GM19023 (cell line): ENCODE measurements around the gene CAPNS1.
A peak's percentile ranks its signal among the peaks of the same experiment; 100 is the strongest.
"Not testable (repeated sequence)": the region's sequence is repeated elsewhere in the genome, so short reads cannot be mapped to it uniquely, and the experiment has no call there.

Experiments
- ATAC-seq: cut with Tn5 transposase; IDR thresholded peaks from one replicate; pipeline ENCODE4 v1.9.1; 2021; ENCODE audit warnings: mild to moderate bottlenecking, moderate library complexity; ENCODE audit not compliant: unreplicated experiment

Gene CAPNS1

DNA sequence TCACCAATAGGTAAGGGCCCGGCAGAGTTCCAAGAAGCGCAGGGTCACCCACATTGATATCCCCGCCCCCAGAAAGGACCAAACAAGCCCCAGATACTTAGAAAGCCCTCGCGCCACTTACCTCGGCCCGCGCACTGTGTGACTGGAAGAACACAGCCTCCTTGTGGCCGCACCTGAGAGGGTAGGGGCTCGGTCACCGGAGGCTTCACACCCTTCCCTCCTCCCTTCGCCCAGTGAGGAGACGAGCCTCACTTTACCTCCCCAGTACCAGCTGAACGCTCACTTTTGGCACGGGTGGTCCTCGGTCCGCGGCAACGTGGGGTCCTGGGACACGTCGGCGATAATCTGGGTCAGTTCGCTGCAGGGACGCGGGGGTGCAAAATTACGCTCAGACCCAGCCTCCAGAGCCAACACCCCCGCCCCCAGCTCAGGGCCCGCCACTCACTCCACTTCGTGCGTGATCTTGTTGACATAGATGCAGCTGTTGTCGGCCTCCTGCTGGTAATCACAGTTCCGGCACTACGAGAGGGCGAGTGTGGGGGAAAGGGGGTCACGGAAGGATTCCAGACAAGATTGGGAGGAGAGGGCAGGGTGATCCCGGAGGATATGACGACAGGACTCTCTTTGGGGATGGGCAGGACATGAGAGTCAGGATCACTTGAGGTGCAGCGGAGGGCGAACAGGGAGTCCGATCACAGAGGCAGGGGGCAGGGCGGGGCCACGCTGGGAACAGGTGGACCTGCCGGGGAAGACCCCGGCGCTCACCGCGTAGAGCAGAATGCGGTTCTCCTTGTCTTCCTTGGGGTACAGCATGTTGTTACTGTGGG lies 25.8 kb upstream of the CAPNS1 start:
- no peak for ATAC-seq

DNA sequence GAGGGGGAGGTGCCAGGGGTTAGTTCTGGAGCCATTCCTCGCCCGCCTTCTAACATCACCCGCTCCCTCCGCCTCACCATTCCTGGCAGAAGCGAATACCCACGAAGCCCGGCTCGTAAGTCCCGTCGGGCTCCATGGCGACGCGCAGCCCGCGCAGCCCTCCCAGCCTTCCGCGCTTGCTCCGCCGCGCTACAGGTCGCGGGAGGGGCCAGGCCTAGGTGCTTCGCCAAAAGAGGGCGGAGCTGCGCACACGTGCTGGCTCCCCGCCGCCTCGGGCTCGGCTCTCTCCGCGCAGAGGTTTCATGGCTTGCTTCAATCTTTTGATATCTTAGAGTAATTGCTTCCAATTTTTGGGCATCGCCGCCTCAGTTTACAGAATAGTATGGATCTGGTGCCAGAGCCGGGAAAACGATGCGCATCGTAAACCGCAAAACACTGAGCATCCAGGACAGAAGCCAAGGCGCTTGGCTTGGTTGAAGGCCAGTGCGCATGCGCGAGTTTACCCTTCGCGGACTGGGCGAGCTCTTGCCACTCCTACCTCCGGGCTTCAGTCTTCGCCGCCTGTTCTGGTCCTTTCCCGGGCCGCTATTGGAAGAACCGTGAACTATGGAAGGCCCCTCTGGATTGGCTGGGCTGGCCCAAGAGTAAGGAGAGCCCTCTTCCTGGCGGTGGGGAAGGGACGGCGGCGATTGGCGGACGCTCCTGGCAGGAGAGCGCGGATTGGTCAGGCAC lies 25.0 kb upstream of the CAPNS1 start, which contains the start of gene POLR2I:
POLR2I (minus strand) TSS at position 155 of the 732 bp plus-strand sequence; CDS start at position 136, 19 bp downstream.
- ATAC-seq = peak; percentile 84

DNA sequence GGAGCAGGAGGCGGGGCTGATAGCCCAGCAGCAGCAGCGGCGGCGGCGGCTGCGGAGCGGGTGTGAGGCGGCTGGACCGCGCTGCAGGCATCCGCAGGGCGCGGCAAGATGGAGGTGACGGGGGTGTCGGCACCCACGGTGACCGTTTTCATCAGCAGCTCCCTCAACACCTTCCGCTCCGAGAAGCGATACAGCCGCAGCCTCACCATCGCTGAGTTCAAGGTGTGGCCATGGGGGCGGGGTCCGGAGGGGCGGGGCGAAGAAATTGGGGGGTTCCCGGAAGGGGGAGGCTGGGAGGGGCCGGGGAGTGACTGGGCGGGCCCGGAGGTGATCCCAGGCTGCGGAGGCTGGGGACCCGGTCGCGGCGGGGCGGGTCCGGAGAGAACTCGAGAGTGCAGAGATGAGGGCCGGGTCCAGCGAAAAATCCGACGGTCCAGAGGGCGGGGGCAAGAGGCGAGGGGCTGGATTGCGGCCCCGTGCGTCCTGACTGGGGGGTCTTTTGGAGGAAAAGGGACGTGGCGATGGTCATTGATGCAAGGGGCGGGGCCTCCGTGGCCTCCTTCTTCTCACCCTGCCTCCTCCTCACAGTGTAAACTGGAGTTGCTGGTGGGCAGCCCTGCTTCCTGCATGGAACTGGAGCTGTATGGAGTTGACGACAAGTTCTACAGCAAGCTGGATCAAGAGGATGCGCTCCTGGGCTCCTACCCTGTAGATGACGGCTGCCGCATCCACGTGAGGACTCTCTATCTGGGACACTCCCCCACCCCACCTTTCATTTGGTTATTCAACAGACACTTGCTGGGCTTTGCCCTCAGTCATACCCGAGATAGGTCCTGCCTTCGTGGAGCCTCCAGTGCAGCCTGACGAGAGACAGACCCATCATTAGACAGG lies 24.2 kb upstream of the CAPNS1 start, which contains the start of gene TBCB:
TBCB (plus strand) TSS at position 16 of the 891 bp plus-strand sequence; CDS start at position 109, 93 bp downstream.
- ATAC-seq = peak; percentile 36

DNA sequence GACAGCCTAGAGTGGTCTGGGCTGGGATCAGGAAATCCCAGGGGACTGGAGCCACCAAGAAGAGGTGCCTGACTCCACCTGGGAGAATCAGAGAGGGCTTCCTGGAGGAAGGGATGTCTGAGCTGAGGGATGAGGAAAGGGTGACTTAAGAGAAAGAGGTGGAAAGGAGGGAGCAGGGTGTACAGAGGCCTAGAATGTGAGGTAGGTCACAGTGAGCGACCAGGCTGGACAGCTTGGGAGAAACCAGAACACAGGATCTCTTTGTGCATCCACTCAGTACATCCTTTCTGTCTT lies 23.6 kb upstream of the CAPNS1 start:
- no peak for ATAC-seq

DNA sequence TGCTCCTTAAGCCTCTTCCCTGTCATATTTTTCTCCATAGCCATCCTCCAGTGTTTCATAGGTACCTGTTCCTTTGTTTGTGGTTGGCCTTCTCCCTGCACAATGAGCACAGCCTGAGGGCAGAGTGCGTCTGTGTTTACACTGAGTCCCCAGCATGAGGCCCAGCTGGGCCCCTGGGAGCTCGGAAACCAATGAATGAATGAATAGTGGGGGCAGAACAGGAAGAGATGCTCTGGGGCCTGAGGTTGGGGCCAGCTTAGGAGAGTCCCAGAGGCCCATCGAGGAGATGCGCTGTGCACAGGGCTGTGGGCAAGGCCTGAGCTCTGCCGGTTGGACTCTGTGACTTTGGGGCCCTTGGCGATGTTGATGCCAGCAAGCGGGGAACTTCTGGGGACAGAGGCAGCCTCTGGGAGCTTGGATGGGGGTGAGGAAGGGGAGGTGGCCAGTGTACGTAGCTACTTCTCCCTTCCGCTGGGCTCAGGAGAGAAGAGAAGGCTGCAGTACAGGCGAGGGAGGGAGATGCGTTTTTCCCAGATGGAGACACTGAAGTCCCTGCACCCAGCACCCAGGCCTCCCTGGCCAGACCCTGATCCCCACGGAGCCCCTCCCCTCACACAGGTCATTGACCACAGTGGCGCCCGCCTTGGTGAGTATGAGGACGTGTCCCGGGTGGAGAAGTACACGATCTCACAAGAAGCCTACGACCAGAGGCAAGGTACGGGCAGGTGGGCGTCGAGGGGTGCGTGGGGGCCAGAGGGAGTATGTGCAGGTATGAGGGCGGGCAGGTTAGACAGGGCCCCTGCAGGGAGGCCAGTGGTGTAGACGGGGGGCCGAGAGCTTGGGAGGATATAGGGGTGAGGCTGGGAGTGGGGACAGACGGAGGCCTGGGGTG lies 19.5 kb upstream of the CAPNS1 start:
- ATAC-seq = no peak

DNA sequence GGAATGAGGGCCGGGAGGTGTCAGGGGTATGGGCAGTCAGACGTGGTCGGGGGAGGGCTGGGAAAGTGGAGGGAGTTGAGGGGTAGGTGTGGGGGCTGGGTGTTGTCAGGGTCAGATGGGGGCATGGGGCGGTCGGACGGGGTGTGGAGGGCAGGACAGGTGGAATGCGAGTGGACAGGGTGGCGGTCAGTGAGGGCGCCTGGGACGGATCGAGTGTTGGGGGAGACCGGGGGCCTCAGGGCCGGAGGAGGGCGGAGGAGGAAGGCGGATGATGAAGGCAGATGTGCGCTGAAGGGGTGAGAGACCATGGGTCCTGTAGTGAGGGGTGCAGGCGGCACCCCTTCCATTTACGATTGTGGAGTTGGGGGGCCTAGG lies 18.9 kb upstream of the CAPNS1 start:
- no peak for ATAC-seq

DNA sequence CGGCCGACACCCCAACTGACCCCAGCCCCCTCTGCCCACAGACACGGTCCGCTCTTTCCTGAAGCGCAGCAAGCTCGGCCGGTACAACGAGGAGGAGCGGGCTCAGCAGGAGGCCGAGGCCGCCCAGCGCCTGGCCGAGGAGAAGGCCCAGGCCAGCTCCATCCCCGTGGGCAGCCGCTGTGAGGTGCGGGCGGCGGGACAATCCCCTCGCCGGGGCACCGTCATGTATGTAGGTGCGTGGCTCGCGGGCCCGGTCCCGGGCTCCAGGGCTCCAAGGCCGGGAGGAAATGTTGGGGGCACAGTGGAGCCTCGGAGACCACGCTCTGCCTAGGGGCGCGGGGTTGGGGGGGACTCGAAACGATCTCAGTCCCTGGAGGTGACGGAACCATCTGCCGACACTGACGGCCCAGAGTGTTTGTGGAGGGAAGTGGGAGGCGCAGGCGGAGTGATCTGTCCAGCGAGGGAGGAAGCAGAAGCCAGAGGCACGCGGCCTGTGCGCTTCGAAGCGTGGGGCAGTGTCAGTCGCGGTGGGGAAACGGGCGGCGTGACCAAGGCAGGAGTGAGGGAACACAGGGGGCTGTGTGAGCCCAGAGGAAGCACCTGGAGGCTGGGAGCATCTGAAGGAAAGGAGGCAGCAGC lies 18.3 kb upstream of the CAPNS1 start:
- no peak for ATAC-seq

DNA sequence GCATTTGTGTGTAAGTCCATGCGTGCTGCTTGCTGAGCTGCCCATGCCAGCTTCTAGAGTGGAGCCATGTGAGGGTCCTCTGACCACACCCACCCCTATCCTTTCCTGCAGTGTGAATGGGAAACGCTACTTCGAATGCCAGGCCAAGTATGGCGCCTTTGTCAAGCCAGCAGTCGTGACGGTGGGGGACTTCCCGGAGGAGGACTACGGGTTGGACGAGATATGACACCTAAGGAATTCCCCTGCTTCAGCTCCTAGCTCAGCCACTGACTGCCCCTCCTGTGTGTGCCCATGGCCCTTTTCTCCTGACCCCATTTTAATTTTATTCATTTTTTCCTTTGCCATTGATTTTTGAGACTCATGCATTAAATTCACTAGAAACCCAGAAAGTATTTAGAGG lies 14.3 kb upstream of the CAPNS1 start:
- ATAC-seq = no peak

DNA sequence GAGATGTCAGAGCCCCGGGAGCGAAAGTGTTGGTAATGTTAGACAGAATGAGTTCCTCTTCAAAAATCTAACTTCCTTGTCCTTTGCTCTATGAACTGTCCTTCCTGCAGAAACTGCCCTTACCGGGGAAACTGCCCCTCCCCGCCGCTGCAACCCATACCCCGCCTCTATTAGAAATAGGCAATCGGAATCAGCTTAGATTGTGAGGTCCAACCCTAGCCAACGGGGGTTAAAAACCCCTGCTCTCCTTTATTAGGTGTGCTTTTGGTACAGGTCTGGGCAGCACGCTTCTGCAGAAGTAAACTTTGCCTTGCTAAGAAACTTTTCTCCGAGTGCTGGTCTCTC lies 11.5 kb upstream of the CAPNS1 start:
- no peak for ATAC-seq

DNA sequence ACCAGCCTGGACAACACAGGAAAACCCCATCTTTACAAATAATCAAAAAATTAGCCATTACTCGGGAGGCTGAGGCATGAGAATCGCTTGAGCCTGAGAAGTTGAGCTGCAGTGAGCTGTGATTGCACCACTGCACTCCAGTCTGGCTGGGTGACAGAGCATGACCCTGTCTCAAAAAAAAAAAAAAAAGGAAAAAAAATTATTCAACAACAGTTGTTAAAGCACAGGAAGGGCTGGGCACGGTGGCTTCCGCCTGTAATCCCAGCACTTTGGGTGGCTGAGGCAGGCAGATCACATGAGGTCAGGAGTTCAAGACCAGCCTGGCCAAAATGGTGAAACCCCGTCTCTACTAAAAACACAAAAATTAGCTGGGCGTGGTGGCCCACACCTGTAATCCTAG lies 8.6 kb upstream of the CAPNS1 start:
- ATAC-seq = not testable (repeated sequence)

DNA sequence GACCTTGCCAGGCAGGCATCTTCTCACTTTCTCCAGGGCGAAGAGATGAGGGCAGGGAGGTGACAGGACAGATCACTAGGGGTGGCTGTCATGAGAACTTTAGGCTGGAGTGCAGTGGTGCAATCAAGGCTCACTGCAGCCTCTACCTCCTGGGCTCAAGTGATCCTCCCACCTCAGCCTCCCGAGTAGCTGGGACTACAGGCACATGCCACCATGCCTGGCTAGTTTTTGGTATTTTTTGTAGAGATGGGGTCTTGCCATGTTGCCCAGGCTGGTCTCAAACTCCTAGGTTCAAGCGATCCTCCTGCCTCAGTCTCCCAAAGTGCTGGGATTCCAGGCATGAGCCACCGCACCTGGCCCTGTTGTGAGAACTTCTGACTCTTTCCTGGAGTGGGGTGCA lies 5.0 kb upstream of the CAPNS1 start:
- ATAC-seq = not testable (repeated sequence)

DNA sequence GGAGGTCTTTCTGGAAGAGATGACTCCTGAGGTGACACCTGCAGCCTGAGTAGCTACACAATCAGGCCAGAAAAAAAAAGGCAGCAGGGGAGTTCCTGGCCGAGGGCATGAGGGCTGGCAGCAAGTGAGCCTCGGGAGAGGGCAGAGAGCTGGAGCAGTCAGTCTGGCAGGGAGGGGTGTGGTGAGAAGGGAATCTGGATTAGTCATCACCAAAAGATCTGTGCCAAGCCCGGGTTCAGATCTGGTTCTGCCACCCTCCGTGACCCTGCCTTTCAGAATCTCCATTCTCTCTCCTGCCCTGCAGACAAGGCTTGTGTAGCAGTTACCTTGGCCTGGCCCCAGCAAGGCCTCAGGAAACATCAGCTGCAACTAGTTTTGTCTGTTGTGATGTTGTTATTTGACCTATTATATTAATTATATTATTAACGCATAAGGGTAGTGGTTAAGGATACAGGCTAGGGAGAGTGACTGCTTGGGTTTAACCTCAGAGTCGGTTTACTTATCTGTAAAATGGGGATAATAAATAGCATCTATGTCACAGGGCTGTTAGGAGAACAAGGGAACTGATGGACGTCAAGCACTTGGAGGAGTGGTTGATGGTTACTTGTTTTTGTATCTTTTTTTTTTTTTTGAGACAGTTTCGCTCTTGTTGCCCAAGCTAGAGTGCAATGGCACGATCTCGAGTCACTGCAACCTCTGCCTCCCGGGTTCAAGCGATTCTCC lies 2.7 kb upstream of the CAPNS1 start:
- no peak for ATAC-seq

DNA sequence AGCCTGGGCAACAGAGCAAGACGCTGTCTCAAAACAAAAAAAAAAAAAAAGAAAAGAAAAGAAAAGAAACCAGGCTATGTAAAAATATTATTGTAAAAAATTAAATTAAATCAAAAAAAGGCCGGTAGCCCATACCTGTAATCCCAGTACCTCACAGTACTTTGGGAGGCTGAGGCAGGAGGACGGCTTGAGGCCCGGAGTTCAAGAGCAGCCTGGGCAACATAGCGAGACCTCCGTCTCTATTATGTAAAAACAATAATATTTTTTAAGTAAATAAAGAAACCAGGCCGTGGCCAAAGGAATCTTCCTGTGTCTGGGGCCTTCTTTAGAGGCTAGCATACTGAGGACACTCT lies 770 bp upstream of the CAPNS1 start:
- ATAC-seq = no peak

DNA sequence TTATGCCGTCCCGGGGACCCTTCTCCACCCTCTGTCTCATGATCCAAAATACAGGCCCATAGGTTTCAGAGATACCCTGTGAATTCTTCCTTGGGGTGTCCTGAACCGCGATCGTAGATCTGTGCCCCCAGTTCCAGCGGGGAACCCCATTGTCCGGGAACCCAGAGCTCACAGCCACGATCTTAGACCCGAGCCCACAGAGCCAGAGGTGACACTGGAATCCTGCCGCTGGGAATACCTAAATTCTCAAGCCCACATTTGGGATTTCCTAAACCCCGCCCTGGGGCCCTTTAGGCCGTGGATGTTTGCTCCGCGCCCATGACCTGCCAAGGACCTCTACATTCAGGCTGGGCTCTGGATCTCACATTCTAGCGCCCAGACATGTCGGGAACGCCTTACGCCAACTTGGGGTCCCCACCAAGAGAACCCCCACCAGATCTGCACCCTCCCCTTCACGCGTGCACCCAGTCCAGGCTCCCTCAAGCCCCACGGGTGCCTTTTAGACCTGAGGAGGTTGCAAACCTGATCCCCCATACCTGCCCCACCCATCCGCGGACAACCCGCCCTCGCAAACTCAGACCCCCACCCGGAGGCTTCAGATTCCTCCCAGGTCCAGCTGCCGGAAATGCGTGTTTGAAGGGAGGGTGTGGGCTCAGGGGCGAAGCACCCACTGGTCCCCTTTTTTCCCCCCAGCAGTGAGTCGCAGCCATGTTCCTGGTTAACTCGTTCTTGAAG lies 605 bp downstream of the CAPNS1 start:
- peak; percentile 14 for ATAC-seq

DNA sequence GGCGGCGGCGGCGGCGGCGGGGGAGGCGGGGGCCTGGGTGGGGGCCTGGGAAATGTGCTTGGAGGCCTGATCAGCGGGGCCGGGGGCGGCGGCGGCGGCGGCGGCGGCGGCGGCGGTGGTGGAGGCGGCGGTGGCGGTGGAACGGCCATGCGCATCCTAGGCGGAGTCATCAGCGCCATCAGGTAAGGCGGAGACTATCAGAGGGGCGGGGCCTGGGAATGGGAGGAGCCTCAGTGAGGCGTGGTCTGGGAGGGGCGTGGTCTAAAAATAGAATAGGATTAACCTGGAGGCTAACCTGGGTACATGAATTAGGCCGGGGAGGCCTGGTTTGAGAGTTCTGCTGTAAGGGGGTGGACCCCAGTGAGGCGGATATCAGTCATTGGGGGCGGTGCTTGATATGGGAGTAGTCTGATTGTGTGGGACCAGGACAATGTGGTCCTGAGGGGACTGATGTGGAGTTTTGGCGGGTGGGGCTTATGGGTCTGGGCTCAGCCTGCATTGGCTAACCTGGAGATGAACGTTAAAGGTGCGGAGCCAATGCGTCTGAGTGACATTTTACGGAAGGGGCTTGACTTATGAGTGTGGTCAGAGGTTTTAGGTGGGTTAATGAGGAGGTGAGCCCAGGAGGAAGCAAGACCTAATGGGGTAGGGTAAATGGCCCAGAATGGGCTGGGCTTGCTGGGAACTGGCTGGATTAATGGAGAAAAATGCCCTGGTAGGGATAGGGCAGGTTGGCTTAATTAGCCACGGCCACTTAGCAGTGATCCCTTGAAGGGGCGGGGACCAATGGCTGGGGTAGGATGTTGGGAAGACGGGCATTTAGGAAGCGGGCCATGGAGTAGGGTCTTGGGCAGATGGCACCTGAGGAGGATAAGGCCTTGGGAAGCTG lies 1.4 kb downstream of the CAPNS1 start:
- peak; percentile 49 for ATAC-seq

DNA sequence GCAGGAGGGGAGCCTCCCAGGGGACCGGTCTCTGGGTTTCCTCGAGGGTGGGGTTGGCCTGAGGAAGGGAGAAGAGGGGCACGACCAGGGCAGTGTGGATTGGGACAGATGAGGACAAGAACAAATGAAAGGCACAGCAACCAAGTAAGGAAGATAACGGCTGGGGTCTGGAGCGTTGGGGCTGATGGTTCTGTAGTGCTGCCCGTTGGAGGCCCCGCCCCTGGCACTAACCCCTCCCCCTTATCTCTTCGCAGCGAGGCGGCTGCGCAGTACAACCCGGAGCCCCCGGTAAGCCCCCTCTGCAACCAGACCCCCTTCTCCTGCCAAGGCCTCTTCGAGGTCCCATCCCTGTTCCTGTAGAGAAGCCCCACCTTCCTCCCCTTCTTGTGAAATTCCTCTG lies 2.2 kb downstream of the CAPNS1 start:
- ATAC-seq = no peak

DNA sequence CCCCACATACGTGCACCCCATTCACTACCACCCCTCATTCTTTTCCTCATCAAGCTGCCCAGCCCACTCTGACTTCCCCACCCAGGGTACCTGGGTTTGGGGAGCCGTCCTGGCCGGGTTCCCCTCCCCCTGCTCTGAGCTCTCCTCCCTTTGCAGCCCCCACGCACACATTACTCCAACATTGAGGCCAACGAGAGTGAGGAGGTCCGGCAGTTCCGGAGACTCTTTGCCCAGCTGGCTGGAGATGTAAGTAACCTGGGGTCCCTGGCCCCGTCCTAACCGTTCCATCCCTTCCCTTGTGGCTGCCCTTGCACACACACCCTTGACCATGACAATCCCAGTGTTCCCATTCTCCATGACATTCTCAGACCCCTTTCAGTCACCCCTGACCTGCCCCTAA lies 2.6 kb downstream of the CAPNS1 start:
- ATAC-seq = no peak

DNA sequence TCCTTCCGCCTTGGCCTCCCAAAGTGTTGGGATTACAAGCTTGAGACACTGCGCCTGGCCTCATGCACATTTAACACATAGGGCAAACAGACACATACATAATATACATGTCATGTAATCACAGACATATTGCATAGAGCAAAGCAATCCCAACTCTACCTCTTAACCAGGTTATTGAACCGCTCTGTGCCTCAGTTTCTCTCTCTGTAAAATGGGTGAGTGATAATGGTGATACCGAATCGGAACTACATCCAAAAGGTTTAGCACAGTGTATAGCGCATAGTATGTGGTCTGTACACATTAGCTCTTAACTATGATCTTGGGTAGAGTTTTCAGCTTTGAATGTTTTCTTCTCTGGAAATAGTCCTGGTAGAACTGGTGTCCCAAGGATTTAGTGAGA lies 4.8 kb downstream of the CAPNS1 start:
- ATAC-seq = no peak
